ENCODE results near the gene ARPC4. TPM values are rescaled to one million over a fixed set of nuclear protein-coding genes. Genes with fewer than 3 reads are reported as not detected.
A peak's percentile ranks its signal among the peaks of the same experiment; 100 is the strongest.

Gene ARPC4
- total RNA-seq, 2 donors from 2014 or later = 69.0 to 89.6 TPM

- Histone ChIP-seq H3K4me3 (no peak overlapping the region), H3K27me3 (no peaks in the 10 kb centered on the region), H3K9me3 (no peaks in the 10 kb centered on the region), H3K36me3 (peaks cover 54% of the 10 kb centered on the region), H3K4me1 (peaks cover 0 to 21% of the 10 kb centered on the region in 2 donors), H3K27ac (no peak overlapping the region)
- TF ChIP-seq, protein P1, sequence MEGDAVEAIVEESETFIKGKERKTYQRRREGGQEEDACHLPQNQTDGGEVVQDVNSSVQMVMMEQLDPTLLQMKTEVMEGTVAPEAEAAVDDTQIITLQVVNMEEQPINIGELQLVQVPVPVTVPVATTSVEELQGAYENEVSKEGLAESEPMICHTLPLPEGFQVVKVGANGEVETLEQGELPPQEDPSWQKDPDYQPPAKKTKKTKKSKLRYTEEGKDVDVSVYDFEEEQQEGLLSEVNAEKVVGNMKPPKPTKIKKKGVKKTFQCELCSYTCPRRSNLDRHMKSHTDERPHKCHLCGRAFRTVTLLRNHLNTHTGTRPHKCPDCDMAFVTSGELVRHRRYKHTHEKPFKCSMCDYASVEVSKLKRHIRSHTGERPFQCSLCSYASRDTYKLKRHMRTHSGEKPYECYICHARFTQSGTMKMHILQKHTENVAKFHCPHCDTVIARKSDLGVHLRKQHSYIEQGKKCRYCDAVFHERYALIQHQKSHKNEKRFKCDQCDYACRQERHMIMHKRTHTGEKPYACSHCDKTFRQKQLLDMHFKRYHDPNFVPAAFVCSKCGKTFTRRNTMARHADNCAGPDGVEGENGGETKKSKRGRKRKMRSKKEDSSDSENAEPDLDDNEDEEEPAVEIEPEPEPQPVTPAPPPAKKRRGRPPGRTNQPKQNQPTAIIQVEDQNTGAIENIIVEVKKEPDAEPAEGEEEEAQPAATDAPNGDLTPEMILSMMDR (IDR thresholded peaks at IDR 0.05) = no peak
- DNase-seq (ENCODE audit: low spot score) = no peak
Measured at GRCh38 chr3:9797196-9797945, 4.5 kb downstream of the ARPC4 start.

DNA sequence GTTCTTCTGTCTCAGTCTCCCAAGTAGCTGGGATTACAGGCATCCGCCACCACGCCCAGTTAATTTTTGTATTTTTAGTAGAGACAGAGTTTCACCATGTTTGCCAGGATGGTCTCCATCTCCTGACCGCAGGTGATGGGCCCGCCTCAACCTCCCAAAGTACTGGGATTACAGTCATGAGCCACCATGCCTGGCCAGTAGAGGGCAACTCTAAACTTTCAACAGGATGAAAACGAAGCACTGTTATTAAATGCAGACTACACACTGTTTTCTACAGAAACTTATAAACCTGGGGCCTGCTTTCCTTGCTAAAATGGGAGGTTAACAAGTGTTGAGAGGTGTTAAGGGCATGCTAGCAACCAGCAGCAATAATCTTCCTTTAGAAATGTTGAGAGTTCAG lies 7.6 kb downstream of the ARPC4 start:
- no peak overlapping the region for H3K27ac ChIP-seq
- no peak overlapping the region for H3K4me3 ChIP-seq
- H3K36me3 ChIP-seq = peaks cover 79% of the 10 kb centered on the region
- no peaks in the 10 kb centered on the region for H3K27me3 ChIP-seq
- no peaks in the 10 kb centered on the region for H3K9me3 ChIP-seq
- TF ChIP-seq, protein P1 (IDR thresholded peaks at IDR 0.05) = no peak
- no peak for DNase-seq (ENCODE audit: low spot score)
- peaks cover 0 to 13% of the 10 kb centered on the region in 2 donors for H3K4me1 ChIP-seq

GRCh38 chr3:9803494-9803893 lies 10.6 kb downstream of the ARPC4 start:
- Histone ChIP-seq H3K4me1 (peaks cover 0 to 8% of the 10 kb centered on the region in 2 donors), H3K27me3 (no peaks in the 10 kb centered on the region), H3K36me3 (peaks cover 78% of the 10 kb centered on the region), H3K27ac (peak overlapping the region; percentile 63 to 74), H3K9me3 (no peaks in the 10 kb centered on the region), H3K4me3 (no peak overlapping the region)
- TF ChIP-seq, protein P1 (IDR thresholded peaks at IDR 0.05) = no peak
- no peak for DNase-seq (ENCODE audit: low spot score)

DNA sequence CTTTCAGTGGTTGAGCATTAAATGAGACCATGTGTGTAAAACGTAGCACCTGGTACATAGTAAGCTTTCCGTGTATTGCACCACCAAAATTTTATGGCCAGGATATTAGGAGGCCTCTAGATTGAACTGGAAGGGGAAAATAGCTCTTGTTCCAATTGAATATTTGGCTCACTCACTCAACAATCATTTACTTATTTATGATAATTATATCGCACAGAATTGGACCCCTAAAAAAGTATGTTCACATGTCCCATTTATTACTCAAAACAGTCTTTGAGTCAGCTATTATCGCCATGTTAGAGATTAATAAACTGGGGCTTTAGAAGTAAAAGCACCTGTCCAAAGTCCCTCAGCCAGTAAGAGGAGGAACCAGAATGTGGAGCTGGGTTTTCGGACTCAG lies 12.1 kb downstream of the ARPC4 start:
- Histone ChIP-seq H3K9me3 (no peaks in the 10 kb centered on the region), H3K27me3 (no peaks in the 10 kb centered on the region), H3K4me1 (peaks cover 0 to 15% of the 10 kb centered on the region in 2 donors), H3K4me3 (no peak overlapping the region), H3K27ac (no peak overlapping the region), H3K36me3 (peaks cover 63% of the 10 kb centered on the region)
- DNase-seq (ENCODE audit: low spot score) = no peak
- TF ChIP-seq, protein P1 (IDR thresholded peaks at IDR 0.05) = no peak

- Histone ChIP-seq H3K27ac (no peak overlapping the region), H3K27me3 (no peaks in the 10 kb centered on the region), H3K9me3 (no peaks in the 10 kb centered on the region), H3K4me3 (no peak overlapping the region), H3K36me3 (peaks cover 52% of the 10 kb centered on the region), H3K4me1 (peaks cover 0 to 23% of the 10 kb centered on the region in 2 donors)
- TF ChIP-seq, protein P1 (IDR thresholded peaks at IDR 0.05) = no peak
- DNase-seq (ENCODE audit: low spot score) = no peak
Measured at GRCh38 chr3:9806137-9806536, 13.3 kb downstream of the ARPC4 start.
